OCI-LY1 (cell line): ENCODE results near the gene LGMN.
"Not testable (repeated sequence)": the region's sequence is repeated elsewhere in the genome, so short reads cannot be mapped to it uniquely, and the experiment has no call there.

ENCODE experiments used
- H2AFZ ChIP-seq: fragments of 200-600 bp; sonication (generic), shearing (Covaris generic); 2 replicates; pipeline ENCODE4 v1.6.0; 2014; ENCODE audit warnings: antibody characterized with exemption, mild to moderate bottlenecking, low read length
- H3F3A ChIP-seq: fragments of 200-600 bp; sonication (generic), shearing (Covaris generic); 2 replicates; pipeline ENCODE4 v1.6.0; 2014; ENCODE audit warnings: mild to moderate bottlenecking, antibody characterized with exemption, low read length, moderate library complexity; ENCODE audit not compliant: insufficient read depth
- H3K27ac ChIP-seq: fragments of 200-600 bp; sonication (generic); 2 replicates; pipeline ENCODE4 v1.5.1; 2014; ENCODE audit warnings: low read length, mixed run types, mild to moderate bottlenecking, low read depth; ENCODE audit not compliant: poor library complexity, severe bottlenecking
- H3K27me3 ChIP-seq: fragments of 200-600 bp; sonication (generic); 2 replicates; pipeline ENCODE4 v1.6.0; 2014; ENCODE audit warnings: antibody characterized with exemption, mild to moderate bottlenecking, low read length, moderate library complexity; ENCODE audit not compliant: insufficient read depth
- H3K36me3 ChIP-seq: fragments of 200-600 bp; sonication (generic); 2 replicates; pipeline ENCODE4 v1.6.1; 2014; ENCODE audit warnings: mild to moderate bottlenecking, antibody characterized with exemption, low read length, moderate library complexity, mixed read lengths; ENCODE audit not compliant: insufficient read depth
- H3K4me1 ChIP-seq: fragments of 200-600 bp; sonication (generic); 2 replicates; pipeline ENCODE4 v1.5.1; 2014; ENCODE audit warnings: mild to moderate bottlenecking, low read length, moderate library complexity; ENCODE audit not compliant: insufficient read depth, severe bottlenecking
- H3K4me2 ChIP-seq: fragments of 200-600 bp; sonication (generic), shearing (Covaris generic); 2 replicates; pipeline ENCODE4 v1.6.1; 2014; ENCODE audit warnings: low read length
- H3K4me3 ChIP-seq: fragments of 200-600 bp; sonication (generic); 2 replicates; pipeline ENCODE4 v1.5.1; 2014; ENCODE audit warnings: low read length, low read depth, mild to moderate bottlenecking, mixed read lengths; ENCODE audit not compliant: poor library complexity, severe bottlenecking
- H3K79me2 ChIP-seq: fragments of 200-600 bp; shearing (Covaris generic); 2 replicates; pipeline ENCODE4 v1.6.1; 2016; ENCODE audit warnings: mixed run types, low read length, mixed read lengths; ENCODE audit not compliant: insufficient read depth
- H3K9ac ChIP-seq: fragments of 200-600 bp; sonication (generic), shearing (Covaris generic); 2 replicates; pipeline ENCODE4 v1.6.1; 2014; ENCODE audit warnings: mild to moderate bottlenecking, low read length, mixed read lengths
- H3K9me2 ChIP-seq: fragments of 200-600 bp; sonication (generic), shearing (Covaris generic); 2 replicates; pipeline ENCODE4 v1.6.1; 2014; ENCODE audit warnings: low read depth, mild to moderate bottlenecking, low read length, mixed read lengths
- H3K9me3 ChIP-seq: fragments of 200-600 bp; shearing (Covaris generic); 2 replicates; pipeline ENCODE4 v1.6.1; 2014; ENCODE audit warnings: low read length, mixed read lengths
- H4K20me1 ChIP-seq: fragments of 200-600 bp; sonication (generic), shearing (Covaris generic); 2 replicates; pipeline ENCODE4 v1.6.0; 2016; ENCODE audit warnings: mild to moderate bottlenecking, low read length; ENCODE audit not compliant: insufficient read depth
- EZH2 ChIP-seq: fragments of 200-600 bp; sonication (generic), shearing (Covaris generic); IDR thresholded peaks from 2 replicates; pipeline ENCODE4 v1.8.0; 2017; ENCODE audit warnings: borderline replicate concordance, mixed run types, mild to moderate bottlenecking, antibody characterized with exemption, low read length, moderate library complexity, mixed read lengths
- TF ChIP-seq, protein P1 (sequence below): fragments of 200-600 bp; sonication (generic), shearing (Covaris generic); IDR thresholded peaks from 2 replicates; pipeline ENCODE4 v1.5.1; 2017; ENCODE audit warnings: mild to moderate bottlenecking, antibody characterized with exemption, low read length, moderate library complexity, mixed read lengths

The LGMN gene

GRCh38 chr14:92753250-92753649 is 4.8 kb upstream of the LGMN start:
- H3K9me3 ChIP-seq, result 0 out of 2 replicates have a peak, but pooled peaks cover 4% of the 10 kb centered on the region
- no peaks in the 10 kb centered on the region for H3K9me2 ChIP-seq
- H3K4me1 ChIP-seq, result no peaks in the 10 kb centered on the region
- no peak overlapping the region for H3K27ac ChIP-seq
- H3K4me3 ChIP-seq, result no peak overlapping the region
- TF ChIP-seq EZH2, result no peak
- TF ChIP-seq, protein P1, sequence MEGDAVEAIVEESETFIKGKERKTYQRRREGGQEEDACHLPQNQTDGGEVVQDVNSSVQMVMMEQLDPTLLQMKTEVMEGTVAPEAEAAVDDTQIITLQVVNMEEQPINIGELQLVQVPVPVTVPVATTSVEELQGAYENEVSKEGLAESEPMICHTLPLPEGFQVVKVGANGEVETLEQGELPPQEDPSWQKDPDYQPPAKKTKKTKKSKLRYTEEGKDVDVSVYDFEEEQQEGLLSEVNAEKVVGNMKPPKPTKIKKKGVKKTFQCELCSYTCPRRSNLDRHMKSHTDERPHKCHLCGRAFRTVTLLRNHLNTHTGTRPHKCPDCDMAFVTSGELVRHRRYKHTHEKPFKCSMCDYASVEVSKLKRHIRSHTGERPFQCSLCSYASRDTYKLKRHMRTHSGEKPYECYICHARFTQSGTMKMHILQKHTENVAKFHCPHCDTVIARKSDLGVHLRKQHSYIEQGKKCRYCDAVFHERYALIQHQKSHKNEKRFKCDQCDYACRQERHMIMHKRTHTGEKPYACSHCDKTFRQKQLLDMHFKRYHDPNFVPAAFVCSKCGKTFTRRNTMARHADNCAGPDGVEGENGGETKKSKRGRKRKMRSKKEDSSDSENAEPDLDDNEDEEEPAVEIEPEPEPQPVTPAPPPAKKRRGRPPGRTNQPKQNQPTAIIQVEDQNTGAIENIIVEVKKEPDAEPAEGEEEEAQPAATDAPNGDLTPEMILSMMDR, result no peak
- H3K27me3 ChIP-seq, result peaks cover 10% of the 10 kb centered on the region; the same call in 1 of the 2 replicates
- no peak overlapping the region for H3K9ac ChIP-seq
- H4K20me1 ChIP-seq, result no peaks in the 10 kb centered on the region
- H3F3A ChIP-seq, result no peaks in the 10 kb centered on the region
- H2AFZ ChIP-seq, result no peak overlapping the region
- no peaks in the 10 kb centered on the region for H3K79me2 ChIP-seq
- H3K4me2 ChIP-seq, result no peak overlapping the region
- no peaks in the 10 kb centered on the region for H3K36me3 ChIP-seq

- no peak overlapping the region for H3K9ac ChIP-seq
- H3K27ac ChIP-seq, result no peak overlapping the region
- no peaks in the 10 kb centered on the region for H3K9me2 ChIP-seq
- H3K79me2 ChIP-seq, result no peaks in the 10 kb centered on the region
- no peaks in the 10 kb centered on the region for H3K4me1 ChIP-seq
- H3K4me2 ChIP-seq, result no peak overlapping the region
- H3K4me3 ChIP-seq, result no peak overlapping the region
- H3K36me3 ChIP-seq, result no peaks in the 10 kb centered on the region
- 0 out of 2 replicates have a peak, but pooled peaks cover 4% of the 10 kb centered on the region for H3K9me3 ChIP-seq
- H4K20me1 ChIP-seq, result no peaks in the 10 kb centered on the region
- H2AFZ ChIP-seq, result no peak overlapping the region
- H3K27me3 ChIP-seq, result peaks cover 10% of the 10 kb centered on the region; the same call in 1 of the 2 replicates
- H3F3A ChIP-seq, result no peaks in the 10 kb centered on the region
- TF ChIP-seq EZH2, result no peak
- TF ChIP-seq, protein P1, result no peak
Observed at GRCh38 chr14:92751819-92752218, 3.4 kb upstream of the LGMN start.

GRCh38 chr14:92750994-92751400 is 2.6 kb upstream of the LGMN start:
- no peaks in the 10 kb centered on the region for H3K36me3 ChIP-seq
- no peaks in the 10 kb centered on the region for H4K20me1 ChIP-seq
- H3K27ac ChIP-seq, result no peak overlapping the region
- no peak for TF ChIP-seq EZH2
- TF ChIP-seq, protein P1, result no peak
- H3K9ac ChIP-seq, result no peak overlapping the region
- no peak overlapping the region for H3K4me2 ChIP-seq
- 0 out of 2 replicates have a peak, but pooled peaks cover 4% of the 10 kb centered on the region for H3K9me3 ChIP-seq
- H3K9me2 ChIP-seq, result no peaks in the 10 kb centered on the region
- H3K4me1 ChIP-seq, result no peaks in the 10 kb centered on the region
- peaks cover 10% of the 10 kb centered on the region; the same call in 1 of the 2 replicates for H3K27me3 ChIP-seq
- no peak overlapping the region for H3K4me3 ChIP-seq
- no peaks in the 10 kb centered on the region for H3K79me2 ChIP-seq
- H3F3A ChIP-seq, result no peaks in the 10 kb centered on the region
- no peak overlapping the region for H2AFZ ChIP-seq

DNA sequence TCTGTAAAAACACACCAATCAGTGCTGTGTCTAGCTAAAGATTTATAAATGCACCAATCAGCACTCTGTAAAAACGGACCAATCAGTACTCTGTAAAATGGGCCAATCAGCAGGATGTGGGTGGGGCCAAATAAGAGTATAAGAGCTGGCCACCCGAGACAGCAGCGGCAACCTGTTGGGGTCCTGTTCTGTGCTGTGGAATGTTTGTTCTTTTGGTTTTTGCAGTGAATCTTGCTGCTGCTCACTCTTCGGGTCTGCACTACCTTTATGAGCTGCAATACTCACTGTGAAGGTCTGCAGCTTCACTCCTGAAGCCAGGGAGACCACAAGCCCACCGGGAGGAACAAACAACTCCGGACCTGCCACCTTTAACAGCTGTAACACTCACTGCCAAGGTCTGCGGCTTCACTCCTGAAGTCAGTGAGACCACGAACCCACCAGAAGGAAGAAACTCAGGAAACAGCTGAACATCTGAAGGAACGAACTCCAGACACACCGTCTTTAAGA is 1.8 kb upstream of the LGMN start:
- peaks cover 10% of the 10 kb centered on the region; the same call in 1 of the 2 replicates for H3K27me3 ChIP-seq
- H4K20me1 ChIP-seq, H3K36me3 ChIP-seq, H3K9me3 ChIP-seq, H2AFZ ChIP-seq, H3F3A ChIP-seq, H3K9ac ChIP-seq, H3K4me2 ChIP-seq, H3K4me3 ChIP-seq, H3K27ac ChIP-seq, H3K9me2 ChIP-seq, H3K4me1 ChIP-seq, H3K79me2 ChIP-seq: not testable (repeated sequence)
